SW480 (cell line): Measurements from ENCODE around the gene EFCAB11.
"Not testable (repeated sequence)": the region's sequence is repeated elsewhere in the genome, so short reads cannot be mapped to it uniquely, and the experiment has no call there.

Experiments
- DNase-seq: peaks from one replicate; pipeline ENCODE4 v3.0.0-alpha.2; 2016; ENCODE audit warnings: low spot score

The EFCAB11 gene

DNA sequence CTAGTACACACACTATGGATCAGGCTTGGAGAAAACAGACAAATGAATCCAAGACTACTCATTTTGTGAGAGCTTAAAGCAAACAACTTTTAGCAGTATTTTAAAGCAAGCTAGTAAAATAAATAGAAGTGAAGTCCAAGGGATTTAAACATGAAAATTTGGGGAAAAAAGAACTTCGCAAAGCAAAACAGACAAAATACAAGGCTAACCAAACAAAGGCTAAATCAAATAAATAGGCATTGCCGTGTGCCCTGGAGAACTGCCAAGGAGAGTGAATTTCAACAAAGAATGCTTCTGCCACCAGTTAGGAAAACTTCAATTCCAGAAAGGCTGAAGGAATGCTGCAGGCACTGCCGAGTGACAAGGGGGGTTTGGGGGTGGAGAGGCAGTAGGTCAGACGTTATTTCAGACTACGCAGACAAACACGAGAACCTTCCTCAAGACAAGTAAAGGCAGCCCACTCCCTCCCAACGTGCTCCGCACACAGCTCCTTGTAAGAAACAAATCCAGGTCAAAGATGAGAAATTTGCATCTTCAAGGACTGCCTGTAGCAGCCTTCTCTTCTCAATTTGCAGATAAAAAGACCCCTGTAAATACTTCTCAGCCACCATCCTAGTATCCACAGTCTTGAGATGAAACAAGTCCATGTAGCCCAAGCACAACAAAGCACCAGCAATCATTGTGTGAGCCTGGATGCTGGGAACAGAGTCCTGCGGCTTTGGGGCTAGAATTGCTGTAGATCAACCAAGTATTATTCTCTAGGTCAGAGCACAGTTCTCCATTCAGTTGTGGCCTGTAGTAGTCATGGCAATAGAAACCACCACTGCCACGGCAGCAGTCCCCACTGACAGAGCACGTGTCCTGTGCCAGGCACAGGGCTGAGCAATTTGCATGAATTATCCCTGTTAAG is 43.3 kb downstream of the EFCAB11 start:
- peak; percentile 63 for DNase-seq

DNA sequence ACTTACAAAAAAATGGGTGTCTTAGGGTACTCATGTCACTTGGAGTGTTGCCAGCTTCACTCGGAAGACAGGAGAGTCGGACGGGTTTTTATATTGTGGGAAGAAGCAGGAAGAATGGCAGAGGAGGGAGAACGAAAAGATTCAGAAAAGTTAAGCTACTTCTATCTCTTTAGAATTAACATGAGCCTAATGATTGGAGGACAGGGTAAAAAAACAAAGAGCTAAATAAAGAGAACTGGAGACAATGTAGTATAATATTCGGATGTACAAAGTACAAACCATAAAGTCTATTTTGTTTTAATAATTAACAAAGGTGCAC is 43.9 kb downstream of the EFCAB11 start:
- no peak for DNase-seq

DNA sequence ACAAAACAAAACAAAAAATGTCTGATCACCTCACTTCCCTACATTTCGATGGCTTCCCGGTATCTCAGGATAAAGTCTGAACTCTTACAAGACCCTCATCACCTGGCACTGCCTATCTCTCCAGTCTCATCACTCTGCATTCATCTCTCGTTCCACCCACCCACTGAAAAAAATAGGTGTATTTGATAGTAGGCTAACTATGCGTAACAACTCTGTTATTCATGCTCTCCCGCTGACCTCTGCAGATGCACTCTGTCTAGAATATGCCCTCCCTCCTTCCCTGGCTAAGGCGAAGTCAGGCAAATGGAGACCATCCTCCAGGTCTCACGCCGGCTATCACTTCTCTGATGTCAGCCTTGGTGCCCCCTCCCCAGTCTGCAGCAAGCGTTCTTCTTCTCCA is 44.9 kb downstream of the EFCAB11 start:
- DNase-seq, result no peak

DNA sequence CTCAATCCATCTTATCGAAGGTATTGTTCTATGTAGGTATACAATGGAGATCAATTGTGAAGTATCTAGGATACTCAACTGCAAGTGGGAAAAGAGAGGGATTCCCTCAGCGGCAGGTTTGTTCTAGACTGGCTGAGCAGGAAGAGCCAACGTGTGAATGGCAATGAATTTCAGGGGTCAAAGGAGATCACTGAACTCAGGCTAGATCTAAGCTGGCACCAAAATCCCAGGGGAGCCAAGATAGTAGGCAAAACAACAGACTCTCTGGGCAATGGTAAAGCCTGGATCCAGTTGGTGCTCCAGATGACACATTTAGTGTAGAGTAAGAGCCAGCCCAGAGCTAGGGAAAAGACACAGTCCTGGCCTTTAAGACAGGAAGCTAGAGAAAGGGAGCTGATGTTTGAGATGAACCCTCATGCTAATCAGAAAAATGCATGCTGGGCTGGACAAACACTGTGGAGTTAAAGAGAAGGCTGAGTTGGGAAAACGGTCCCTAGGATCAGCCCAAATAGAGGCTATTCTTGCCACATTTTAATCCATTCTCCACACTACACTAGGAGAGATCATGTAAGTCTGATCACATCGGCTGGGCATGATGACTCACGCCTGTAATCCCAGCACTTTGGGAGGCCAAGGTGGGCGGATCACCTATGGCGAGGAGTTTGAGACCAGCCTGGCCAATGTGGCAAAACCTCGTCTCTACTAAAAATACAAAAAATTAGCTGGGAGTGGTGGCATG is 45.6 kb downstream of the EFCAB11 start:
- DNase-seq, result no peak

DNA sequence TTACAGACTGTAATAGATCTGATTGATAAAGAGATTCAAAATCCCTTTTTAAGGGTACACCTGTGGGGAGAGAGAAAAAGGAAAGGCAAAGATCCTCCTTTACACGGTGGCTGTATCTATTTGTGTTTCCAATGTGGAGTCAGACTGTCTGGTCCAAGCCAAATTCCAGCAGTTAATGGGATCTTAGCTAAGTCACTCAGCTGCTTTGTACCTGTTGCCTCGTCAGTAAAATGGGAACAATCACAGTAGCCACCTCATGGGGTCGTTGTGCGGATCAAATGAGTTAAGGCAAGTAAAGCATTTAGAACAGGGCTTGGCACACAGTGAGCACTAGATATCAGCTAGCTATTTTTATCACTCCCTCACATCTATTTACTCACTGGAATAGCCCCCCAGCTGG is 46.9 kb downstream of the EFCAB11 start:
- no peak for DNase-seq

DNA sequence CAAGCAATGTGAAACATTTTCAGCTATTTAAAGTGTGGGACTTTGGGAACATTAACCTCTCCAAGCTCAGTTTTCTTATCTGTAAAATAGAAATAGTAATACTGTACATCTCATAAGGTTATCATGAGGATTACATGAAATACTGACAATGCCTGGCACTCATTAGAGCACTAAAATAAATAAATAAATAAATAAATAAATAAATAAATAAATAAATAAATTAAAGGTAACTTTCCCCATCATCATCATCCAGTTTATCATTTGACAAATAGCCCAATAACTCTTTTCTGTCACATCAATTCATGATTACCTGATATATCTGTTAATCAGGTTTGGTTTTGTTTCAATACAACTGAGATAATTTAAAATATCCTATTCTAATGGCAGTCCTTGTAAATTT is 48.5 kb downstream of the EFCAB11 start:
- no peak for DNase-seq

DNA sequence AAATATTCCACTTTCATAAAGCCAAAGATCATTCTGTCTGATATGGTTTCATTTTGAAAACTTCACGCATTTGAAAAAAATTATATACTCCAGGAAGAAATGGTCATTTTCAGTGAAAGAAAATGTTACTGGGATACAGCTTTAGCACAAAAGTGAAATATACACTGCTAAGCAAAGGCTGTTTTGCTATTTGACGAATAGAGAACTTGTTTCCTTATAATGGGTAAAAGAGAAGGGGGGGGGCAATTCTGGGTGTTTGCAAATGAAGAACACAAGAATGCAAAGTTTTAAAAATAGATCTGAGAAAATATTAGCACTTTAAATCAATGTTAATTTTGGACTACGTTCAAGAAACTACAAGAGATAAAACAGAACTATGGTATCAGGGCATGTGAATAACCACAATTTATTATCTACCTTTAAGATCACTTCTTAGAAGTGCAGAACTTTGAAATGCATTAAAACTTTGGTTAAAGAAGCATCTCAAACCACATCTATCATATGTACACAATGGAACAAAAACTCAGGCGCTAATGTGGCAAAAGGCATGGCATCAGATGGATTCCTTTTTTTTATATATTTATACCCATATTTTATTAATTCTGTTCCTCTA is 51.1 kb downstream of the EFCAB11 start:
- DNase-seq, result no peak

DNA sequence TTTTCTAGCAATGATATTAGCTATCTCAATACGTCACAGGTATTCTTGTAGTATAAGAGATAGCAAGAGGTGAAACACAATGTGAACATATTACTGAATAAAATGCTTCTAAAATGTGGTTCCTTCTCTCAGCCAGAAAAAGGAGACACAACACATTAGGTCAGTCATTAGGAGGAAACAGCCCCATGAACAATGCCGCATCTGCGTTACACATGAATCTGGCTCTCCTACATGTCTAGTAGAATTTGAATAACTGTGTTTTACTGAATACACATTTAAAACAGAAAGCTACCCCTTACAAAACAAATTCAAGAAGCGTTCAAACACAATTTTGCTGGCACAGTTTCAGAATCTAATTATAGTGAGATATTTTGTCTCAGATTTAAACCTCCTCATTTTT is 51.6 kb downstream of the EFCAB11 start:
- DNase-seq, result no peak

DNA sequence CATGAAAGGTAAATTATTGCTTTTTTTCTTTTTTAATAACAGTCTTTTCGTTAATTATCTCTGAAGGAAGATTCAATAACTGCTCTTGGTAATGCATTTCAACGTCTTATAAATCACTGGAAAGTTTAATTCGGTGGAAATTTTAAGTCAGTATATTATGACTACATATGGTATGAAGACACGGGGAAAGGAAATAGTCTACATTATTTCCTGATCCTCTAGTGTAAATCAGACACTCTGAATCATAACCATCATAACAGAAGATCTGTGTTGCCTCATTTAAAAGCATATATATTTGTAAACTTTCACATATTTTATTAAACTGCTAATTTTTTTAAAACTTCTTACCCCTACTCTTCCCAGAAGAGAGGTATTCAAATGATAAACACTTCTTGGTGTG is 53.7 kb downstream of the EFCAB11 start:
- no peak for DNase-seq

DNA sequence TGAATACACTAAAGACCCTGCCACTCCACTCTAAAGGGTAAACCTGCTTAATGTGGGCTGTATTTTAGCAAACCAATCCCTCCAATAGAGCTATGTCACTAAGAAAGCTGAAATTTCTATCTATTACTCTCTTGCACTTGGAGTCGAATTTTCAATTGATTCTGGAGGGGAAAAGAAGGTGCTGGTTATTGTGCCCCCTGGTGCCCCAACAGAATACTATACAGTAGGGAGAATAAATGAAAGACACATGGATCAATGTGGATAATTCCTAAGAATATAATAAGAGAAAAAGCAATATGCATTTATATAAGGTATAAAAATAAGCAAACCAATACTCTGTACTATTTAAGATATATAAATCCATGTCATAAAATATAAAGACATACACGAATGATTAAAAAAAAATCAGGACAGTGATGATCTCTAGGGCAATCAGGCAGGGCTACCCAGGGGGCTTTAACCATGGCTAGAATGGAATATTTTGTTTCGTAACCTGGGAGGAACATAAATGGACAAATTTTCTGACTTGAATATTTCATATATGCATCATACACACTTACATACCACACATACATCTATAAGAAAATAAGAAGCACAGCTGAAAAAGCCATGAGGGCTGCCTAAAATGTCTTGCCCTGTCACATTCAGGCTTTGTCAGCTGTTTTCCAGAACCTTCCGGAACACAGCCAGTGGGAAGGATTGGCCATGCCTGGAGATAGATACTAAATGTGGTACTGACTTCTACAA is 54.4 kb downstream of the EFCAB11 start:
- DNase-seq, result peak; percentile 44

DNA sequence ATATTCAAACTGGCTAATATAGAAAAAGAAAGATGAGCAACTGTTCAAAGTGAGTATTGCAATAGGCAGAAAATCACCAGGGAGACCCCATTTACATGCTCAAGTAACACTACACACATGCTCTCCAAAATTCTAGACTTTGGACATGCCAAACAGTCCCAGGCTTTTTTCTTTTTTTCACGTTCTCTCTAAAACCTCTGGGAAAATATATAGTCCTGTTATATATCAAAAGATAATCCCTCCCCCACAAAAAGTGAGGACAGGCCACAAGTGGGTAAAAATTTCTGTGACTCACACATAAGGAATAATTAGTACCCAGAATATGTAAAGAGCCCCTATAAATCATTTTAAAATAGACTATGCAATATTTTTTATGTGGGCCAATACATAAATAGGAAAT is 55.2 kb downstream of the EFCAB11 start:
- DNase-seq, result no peak

DNA sequence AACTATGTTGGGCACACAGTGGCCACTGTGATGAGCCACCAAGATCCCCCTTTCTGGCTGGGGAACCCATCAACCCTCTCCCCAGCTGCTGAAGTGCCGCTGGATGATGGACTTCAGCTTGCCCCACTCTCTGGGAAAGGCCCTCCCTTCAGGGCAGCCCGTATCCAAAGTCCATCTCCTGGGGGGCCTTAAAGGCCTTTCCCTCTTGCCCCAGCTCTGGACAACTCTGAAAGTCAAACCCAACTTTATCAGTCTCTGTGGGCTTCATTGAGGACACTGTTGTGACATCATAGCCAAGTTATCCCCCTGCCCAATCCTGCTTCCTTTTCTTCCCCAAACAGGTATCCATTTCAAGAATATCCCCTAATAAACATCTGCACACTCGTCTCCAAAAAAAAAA is 61.1 kb downstream of the EFCAB11 start:
- not testable (repeated sequence) for DNase-seq

DNA sequence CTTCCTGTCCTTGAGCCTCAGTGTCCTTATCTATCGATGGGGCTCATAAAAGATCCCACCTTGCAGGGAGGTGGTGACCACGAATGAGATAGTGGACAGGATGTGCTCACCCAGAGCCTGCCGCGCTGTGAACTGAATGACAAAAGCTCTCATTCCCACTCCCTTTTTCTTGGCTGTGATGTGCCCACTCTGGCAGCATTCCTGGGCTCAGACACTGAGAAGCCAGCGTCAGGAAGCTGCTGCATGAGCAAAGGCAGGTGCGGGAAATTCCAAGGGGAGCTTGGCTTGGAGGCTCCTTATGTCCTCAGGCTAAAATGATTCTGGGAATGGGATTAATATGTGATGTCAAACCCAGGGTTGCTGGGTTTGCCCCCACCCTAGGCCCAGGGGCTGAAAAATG is 61.6 kb downstream of the EFCAB11 start:
- no peak for DNase-seq

DNA sequence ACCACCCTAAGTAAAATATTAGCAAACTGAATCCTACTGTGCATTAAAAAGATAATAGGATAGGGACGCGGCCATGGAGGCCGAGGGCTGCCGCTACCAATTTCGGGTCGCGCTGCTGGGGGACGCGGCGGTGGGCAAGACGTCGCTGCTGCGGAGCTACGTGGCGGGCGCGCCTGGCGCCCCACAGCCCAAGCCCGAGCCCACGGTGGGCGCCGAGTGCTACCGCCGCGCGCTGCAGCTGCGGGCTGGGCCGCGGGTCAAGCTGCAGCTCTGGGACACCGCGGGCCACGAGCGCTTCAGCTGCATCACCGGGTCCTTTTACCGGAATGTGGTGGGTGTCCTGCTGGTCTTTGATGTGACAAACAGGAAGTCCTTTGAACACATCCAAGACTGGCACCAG is 62.8 kb downstream of the EFCAB11 start:
- DNase-seq, result not testable (repeated sequence)

DNA sequence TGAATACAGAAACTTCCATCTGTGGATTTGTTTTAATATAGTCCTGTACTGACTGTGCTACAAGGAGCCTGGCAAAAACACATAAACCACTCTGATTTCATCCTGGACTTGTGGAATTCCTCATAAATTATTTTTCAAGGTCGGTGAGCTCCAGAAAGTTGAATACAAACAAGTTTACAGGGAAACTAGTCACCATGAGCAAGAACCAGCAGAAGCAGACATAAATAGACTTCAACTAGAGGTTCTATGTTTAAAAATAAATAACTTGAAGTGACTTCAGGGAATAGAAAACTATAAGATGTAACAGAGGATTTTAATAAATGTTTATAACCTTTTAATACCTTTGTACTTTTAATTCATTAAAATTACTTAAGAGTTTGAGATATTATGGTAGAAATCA is 63.5 kb downstream of the EFCAB11 start:
- no peak for DNase-seq

DNA sequence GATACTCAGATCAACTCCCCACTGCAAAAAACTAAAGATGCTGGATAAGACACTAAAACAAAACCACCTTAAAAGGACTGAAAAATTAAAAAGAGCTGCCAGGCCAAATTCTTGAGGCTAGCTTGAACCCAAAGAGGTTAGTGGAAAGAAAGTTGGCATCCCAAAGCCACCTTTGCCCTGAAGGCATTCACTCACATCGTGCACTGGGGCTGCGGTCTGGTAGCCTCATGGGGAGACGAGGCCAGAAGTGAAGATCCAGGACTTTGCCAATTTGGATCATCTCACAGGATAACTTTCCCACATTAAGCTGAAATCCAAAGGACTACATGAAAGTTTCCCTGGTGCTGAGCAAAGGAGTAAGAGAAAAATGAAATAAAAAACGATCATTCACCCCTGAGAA is 63.9 kb downstream of the EFCAB11 start:
- no peak for DNase-seq

DNA sequence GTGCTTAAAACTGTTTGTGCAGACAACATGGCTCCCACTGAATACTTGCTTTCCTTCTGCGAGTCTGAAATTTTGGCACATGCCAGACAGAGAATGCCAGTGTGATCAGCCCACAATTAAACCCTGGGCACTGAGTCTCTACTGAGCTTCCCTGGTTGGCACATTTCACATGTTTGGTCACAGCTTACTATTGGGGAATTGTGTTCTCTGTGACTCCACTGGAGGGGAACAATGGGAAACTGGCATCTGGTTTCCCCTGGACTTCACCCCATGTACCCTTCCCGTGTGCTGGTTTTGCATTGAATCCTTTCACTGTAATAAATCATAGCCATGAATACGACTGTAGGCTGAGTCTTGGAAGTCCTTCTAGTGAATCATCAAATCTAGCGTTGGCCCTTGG is 64.9 kb downstream of the EFCAB11 start:
- DNase-seq, result no peak

DNA sequence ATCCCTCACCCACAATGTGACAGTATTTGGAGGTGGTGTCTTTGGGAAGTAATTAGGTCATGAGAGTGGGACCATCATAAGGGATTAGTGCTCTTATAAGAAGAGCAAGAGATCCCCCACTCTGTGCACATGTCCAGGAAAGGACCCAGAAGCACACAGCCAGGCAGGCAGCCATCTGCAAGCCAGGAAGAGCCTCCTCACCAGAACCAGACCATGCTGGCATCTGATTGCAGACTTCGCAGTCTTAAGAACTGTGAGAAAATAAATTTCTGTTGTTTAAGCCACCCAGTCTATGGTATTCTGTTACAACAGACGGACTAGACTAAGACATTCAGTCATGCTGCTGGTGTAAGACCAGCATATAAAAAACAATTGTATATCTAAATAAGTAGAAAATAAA is 69.8 kb downstream of the EFCAB11 start:
- no peak for DNase-seq

DNA sequence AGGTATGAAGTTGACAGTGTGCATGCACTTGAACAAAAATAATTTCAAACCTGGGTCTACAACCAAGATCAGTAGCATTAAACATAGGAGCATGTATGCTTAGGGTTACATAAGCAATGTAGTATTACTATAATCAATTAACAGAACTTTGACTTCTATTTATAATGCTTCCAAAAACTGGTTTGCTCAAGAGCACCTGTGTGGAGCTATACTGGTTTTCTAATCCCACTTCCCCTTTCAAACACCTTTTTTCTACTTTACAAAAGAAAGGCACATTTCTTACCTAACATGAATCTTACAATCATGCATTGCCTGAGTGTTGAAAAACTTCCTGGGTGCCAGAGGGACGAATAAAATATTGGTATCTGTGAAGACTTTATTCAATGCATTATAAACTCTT is 72.7 kb downstream of the EFCAB11 start:
- no peak for DNase-seq

DNA sequence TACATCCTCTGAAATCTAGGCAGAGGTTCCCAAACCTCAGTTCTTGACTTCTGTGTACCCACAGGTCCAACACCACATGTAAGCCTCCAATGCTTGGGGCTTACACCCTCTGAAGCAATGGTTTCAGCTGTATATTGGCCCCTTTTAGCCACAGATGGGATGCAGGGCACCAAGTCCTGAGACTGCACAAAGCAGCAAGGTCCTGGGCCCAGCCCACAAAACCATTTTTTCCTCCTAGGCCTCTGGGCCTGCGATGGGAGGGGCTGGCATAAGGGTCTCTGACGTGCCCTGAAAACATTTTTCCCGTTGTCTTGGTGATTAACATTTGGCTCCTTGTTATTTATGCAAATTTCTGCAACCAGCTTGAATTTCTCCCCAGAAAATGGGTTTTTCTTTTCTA is 80.4 kb downstream of the EFCAB11 start:
- DNase-seq, result not testable (repeated sequence)

DNA sequence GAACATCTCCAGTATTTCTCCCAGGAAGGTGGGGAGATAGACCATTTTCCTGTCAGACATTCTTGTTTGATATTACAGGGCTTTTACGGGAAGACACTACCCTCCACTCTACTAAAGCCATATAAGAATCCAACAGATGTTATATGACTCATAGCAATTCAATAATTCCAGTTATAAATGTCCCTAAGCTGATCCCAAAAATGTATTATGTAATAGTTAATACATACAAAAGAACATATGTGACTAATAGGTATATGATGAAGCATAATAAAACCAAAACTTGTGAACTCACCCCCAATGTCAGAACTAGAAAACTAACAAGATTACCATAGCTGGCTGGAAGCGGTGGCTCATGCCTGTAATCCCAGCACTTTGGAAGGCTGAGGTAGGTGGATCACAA is 84.2 kb downstream of the EFCAB11 start:
- DNase-seq, result no peak

DNA sequence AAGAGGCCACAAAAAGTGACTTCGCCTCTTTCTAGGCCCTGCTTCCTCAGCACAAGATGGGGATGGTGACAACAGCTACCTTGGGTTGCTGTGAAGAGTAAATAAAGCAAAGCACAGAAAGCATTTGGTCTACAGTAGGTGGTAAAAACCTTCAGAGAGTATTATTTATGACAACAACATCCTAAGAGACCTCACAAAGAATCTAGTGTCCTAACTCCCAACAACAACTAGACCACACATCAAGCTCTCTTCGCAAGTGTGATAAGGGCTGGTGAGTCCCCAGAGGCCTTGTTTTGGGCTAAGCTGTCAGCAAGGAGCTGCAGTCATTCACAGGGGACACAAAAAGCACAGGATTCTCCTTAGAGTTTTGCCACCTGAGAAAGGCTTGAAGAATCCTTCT is 84.9 kb downstream of the EFCAB11 start:
- DNase-seq, result no peak

DNA sequence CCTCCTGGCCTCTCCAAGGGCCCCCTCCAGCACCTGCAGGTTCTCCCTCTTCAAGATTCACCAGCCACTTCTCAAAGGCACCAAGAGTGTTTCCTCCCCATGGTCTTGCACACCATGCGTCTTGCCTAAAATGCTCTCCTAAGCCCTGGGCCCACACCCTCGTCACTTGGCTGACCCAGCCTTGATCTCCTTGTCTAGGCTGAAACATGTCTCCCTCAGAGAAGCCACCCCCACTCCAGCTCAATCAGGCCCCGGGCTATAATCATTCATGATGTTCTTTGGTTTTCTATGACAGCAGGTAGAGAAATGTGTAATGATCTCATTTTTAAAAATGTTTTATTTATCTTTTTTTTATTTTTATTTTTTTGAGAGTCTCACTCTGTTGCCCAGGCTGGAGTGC is 88.1 kb downstream of the EFCAB11 start:
- no peak for DNase-seq
